ENCODE measurements around the gene TUBA8. TPM values are rescaled to one million over a fixed set of nuclear protein-coding genes. Genes with fewer than 3 reads are reported as not detected.

Gene TUBA8
- under 0.01 and 0.21 TPM in 2 replicates for total RNA-seq

DNA sequence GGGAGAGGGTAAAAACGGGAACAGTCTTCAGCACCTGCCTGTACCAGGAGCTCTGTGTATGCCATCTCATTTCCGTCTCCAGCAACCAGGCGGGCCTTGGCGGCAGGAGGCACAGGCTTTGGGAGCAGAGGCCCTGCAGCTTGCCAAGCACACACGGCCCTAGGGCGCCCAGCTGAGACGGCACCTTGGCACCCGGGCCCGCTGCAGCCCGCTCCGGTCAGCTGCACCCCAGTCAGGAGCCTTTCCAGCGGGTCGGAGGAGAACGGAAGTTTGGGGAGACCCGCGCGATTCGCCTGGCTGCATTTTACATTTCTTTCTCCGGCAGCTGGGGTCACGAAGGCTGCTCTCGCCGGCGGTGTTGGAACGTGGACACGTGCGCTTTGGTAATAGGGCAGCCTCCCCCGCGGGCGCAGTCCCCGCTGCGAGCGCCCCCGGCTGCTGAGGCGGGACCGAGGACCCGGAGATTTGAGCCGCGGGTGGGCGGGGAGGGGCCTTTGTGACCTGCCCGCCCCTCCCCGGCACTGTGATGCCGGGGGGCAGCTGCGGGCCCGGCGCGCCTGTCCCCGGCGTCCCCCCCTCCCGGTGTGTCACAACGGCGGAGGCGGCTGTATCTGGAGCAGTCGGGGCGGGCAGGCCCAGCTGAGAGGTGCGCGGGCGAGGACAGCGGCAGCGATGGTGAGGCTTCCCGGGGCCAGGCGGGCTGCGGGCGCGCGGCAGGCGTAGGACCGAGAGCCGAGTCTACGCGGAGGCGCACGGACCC is at the start of gene TUBA8:
Gene TUBA8 (plus strand): TSS at position 616 of the 760 bp plus-strand sequence. CDS start 57 bp downstream, at position 673.

DNA sequence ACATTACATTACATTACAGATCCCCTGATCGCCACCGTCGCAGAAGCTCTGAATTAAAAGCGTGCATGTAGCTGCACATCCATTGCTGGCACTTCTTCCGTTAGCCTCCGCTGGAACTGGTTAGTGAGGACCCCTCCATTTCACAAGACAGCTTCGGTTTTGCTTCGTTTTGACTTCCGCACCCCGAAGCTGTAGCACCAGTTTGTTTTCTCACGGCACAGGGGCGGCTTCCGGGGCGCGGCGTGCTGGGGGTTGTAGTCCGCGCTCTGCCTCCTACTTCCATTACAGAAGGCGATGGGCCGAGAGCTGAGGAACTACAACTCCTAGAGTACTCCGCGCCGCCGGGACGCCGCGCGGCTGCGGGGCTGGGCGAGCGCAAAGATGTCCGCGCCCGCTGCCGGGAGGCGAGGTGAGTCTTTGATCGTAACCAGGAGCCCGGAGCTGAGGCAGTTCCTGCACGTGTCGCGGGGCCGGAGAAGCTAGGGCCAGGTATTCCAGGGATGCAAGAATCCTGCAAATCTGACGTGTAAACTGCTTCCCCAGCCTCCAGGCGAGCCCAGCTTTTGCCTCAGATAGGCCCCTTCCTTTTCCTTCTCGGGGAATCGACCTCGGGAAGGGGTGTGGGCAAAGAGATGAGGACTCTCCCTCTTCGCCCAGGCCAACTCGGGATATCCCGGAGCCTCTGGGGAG is 32.8 kb upstream of the TUBA8 start, which contains the start of gene PEX26:
Gene PEX26 (plus strand): TSS at position 352 of the 690 bp plus-strand sequence. CDS start 387 bp downstream, outside the sequence.

Other genes with a start within 250 kb of the TUBA8 start
- 13.7 and 48.5 TPM in 2 replicates for gene MICAL3, start 86.2 kb upstream of the TUBA8 start, total RNA-seq
- gene PEX26, start 32.8 kb upstream of the TUBA8 start, total RNA-seq, result 12.6 and 23.6 TPM in 2 replicates
- 3.4 and 4.8 TPM in 2 replicates for gene USP18, start 39.4 kb downstream of the TUBA8 start, total RNA-seq